IPS DF 19.7 (cell line): ENCODE data around the gene HEPACAM2.

Experiments used
- DNase-seq: peaks from one replicate; pipeline ENCODE4 v3.0.0-alpha.2; 2013; ENCODE audit warnings: low read depth, low spot score

HEPACAM2 gene

GRCh38 chr7:93226310-93226709 is at the start of gene HEPACAM2:
HEPACAM2 (minus strand) TSS chr7:93226469.
- DNase-seq, result no peak

GRCh38 chr7:93265220-93265619 is 39.0 kb upstream of the HEPACAM2 start:
- DNase-seq, result no peak

GRCh38 chr7:93262535-93262934 is 36.3 kb upstream of the HEPACAM2 start:
- no peak for DNase-seq

- no peak for DNase-seq
These were observed 32.4 kb upstream of the HEPACAM2 start for GRCh38 chr7:93258661-93259060.

- DNase-seq, result no peak
These were observed 23.4 kb upstream of the HEPACAM2 start for GRCh38 chr7:93249491-93250148.

- DNase-seq, result no peak
These were observed 19.5 kb upstream of the HEPACAM2 start for GRCh38 chr7:93245525-93246432.

- DNase-seq, result no peak
These were observed 15.8 kb upstream of the HEPACAM2 start for GRCh38 chr7:93242106-93242505.

- DNase-seq, result no peak
These were observed 13.6 kb upstream of the HEPACAM2 start for GRCh38 chr7:93239824-93240223.

GRCh38 chr7:93238748-93239147 is 12.5 kb upstream of the HEPACAM2 start:
- DNase-seq, result no peak

GRCh38 chr7:93238131-93238530 is 11.9 kb upstream of the HEPACAM2 start:
- DNase-seq, result no peak

GRCh38 chr7:93235541-93235940 is 9.3 kb upstream of the HEPACAM2 start:
- DNase-seq, result no peak

GRCh38 chr7:93232673-93233018 is 6.4 kb upstream of the HEPACAM2 start:
- DNase-seq, result no peak

GRCh38 chr7:93231799-93232672 is 5.8 kb upstream of the HEPACAM2 start, which contains the start of gene VPS50:
VPS50 (plus strand) TSS chr7:93232366; CDS start chr7:93232468, 102 bp downstream.
- peak; percentile 96 for DNase-seq

GRCh38 chr7:93231259-93231658 is 5.0 kb upstream of the HEPACAM2 start:
- DNase-seq, result no peak

- peak; percentile 5 for DNase-seq
These were observed 2.0 kb upstream of the HEPACAM2 start for GRCh38 chr7:93228302-93228701.

- DNase-seq, result no peak
These were observed 6.4 kb downstream of the HEPACAM2 start for GRCh38 chr7:93219868-93220267.

- DNase-seq, result no peak
These were observed 7.1 kb downstream of the HEPACAM2 start for GRCh38 chr7:93218997-93219827.

GRCh38 chr7:93212881-93213280 is 13.4 kb downstream of the HEPACAM2 start:
- DNase-seq, result no peak

- no peak for DNase-seq
These were observed 14.9 kb downstream of the HEPACAM2 start for GRCh38 chr7:93211228-93211818.

GRCh38 chr7:93205046-93205445 is 21.2 kb downstream of the HEPACAM2 start:
- DNase-seq, result no peak

- DNase-seq, result no peak
These were observed 22.8 kb downstream of the HEPACAM2 start for GRCh38 chr7:93203496-93203895.
